Measurements from ENCODE around the gene ELAVL4.

The ELAVL4 gene

DNA sequence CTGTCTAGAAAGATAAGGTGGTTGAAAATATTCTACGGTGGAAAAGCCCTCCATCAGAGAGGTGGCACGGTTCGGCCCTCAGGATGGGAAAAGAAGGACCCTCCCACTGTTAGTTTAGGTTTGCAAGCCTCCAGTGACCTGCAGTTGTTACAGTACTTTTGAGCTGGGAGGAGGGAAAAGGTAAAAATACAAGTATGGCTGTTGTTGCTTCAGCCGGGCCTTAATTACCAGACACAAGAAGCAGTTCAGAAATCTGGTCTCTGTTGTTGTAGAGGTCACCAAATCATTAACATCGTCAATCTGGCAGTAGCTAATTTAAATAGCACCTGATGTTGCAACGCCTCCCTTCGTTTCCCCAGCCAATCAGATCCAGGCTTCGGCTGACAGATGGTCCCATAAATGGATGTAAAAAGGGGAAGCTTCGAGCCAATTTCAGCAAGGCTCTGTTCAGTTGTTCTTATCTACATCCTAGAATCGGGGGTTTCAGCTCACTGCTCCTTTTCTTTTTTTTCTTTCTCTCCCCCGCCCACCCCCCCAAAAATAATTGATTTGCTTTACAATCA is at the start of gene ELAVL4:
Gene ELAVL4, plus strand, starts transcription at position 424 of the 563 bp plus-strand sequence. CDS start 270 bp downstream, outside the sequence.
- DNase-seq (ENCODE audit: low read depth, low spot score) = no peak

DNA sequence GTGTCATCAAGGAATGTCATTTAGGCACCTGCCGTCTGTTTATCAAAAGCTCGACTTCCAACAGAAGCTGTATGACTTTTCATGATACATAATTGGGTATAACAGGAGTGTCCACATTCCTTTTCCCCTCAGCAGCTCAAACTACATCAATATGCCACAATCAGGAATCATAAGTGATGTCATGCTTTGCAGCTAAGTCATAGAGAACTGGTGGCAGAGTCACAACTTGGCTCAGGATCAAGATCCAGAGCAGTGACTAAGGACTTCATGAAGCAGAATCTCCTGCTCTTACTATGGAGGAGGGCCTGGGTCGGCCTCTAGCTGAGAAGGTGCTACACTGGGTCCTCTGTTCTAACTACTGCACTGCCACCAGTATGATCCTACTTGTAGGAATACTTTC is 48.4 kb upstream of the ELAVL4 start:
- DNase-seq (ENCODE audit: low read depth, low spot score) = no peak

DNA sequence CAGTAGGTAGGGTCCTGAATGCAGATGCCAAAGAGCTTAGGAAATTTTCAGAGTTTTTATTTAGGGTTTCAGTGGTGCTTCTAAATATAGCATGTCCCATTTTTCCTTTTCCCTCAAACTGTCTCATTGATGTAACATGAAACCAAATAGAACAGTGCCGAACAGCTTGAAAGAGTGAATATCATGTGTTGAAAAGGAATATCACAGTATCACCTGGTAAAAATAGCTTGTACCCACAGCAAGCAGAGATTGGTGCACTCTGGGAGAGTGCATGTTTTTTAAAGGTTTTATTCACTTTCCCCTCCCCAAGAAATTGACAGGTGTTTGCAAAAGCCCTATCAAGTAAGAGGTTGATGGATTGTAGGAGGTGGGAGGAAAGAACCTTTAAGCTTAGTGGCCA is 41.9 kb upstream of the ELAVL4 start:
- DNase-seq (ENCODE audit: low read depth, low spot score) = no peak

- DNase-seq (ENCODE audit: low read depth, low spot score) = no peak
Measured at GRCh38 chr1:50074931-50075330, 33.8 kb upstream of the ELAVL4 start.

GRCh38 chr1:50077273-50077672 is 31.4 kb upstream of the ELAVL4 start:
- DNase-seq (ENCODE audit: low read depth, low spot score) = no peak

DNA sequence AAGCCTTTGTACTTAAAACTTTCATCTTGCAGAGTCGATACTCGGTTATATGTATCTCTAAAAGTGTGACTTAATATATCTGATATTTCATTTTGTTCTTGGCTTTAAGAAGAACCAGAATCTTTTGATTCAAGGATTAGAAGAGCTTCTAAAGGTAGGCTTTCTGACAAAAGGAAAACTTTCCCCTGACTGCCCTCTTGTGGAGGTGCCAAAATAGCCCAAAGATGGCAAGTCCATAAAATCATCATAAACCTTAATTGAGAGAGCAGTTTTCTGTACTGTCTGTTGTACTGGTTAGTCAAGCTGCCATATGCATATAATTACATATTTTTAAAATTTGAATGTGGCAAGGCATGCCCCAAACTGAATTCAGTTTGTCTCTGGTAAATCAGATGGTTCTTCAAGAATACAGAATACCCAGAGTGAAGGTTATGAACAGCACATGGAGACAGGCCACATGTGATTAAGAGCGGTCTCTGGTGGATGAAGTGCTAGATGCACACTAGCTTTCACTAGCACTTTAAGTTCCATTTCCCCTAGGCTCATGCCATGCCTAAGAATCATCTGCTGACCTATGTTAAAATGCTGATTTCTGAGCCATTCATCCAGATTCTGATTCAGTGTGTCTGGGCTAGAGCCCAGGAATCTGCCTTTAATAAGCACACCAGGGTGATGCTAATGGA is 27.7 kb upstream of the ELAVL4 start:
- DNase-seq (ENCODE audit: low read depth, low spot score) = no peak

- no peak for DNase-seq (ENCODE audit: low read depth, low spot score)
Measured at GRCh38 chr1:50084389-50084788, 24.3 kb upstream of the ELAVL4 start.

GRCh38 chr1:50091068-50091467 is 17.7 kb upstream of the ELAVL4 start:
- no peak for DNase-seq (ENCODE audit: low read depth, low spot score)

- no peak for DNase-seq (ENCODE audit: low read depth, low spot score)
Measured at GRCh38 chr1:50095716-50096115, 13.0 kb upstream of the ELAVL4 start.

- no peak for DNase-seq (ENCODE audit: low read depth, low spot score)
Measured at GRCh38 chr1:50097021-50097679, 11.6 kb upstream of the ELAVL4 start.

GRCh38 chr1:50097791-50098190 is 10.9 kb upstream of the ELAVL4 start:
- DNase-seq (ENCODE audit: low read depth, low spot score) = no peak

DNA sequence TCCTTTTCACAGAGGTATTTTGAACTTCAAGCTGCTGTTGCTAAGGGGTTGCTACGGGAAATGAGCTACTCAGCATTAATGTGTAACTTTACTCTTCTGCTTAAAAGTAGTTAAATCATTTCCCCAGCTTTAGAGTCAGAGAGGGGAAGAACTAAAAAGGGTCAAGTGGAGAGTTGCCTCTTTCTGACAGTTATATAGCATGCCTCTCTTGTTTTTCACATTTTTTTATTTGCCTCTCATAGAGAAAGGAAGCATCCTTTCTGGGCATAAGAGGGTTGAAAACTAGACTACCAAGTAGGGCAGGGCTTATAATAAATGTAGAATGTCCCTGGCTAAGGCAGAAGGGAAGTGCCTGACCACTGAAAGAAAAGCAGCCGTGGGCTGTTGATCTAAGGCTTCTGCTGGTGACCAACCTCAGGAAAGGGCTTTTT is 10.1 kb upstream of the ELAVL4 start:
- DNase-seq (ENCODE audit: low read depth, low spot score) = no peak

DNA sequence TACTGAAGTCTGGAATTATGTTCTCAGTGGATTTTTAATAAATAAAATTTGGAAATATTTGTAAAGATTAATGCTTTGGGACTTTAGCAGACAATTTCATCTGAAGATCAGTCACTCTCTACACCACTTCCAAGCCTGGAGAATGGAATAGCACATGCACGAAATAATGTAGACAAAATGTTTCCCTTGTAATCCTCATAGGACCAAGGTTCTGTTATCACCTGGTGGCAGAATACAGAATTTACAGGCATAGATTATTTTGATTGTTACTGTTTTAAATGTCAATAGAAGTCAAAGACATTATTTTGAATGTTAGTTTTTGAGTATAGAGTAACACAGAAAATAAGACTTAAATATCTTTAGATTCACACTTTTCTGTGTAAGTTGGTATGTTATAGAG is 9.1 kb upstream of the ELAVL4 start:
- no peak for DNase-seq (ENCODE audit: low read depth, low spot score)

GRCh38 chr1:50103615-50104081 is 5.1 kb upstream of the ELAVL4 start:
- DNase-seq (ENCODE audit: low read depth, low spot score) = no peak

- no peak for DNase-seq (ENCODE audit: low read depth, low spot score)
Measured at GRCh38 chr1:50105433-50105832, 3.3 kb upstream of the ELAVL4 start.

DNA sequence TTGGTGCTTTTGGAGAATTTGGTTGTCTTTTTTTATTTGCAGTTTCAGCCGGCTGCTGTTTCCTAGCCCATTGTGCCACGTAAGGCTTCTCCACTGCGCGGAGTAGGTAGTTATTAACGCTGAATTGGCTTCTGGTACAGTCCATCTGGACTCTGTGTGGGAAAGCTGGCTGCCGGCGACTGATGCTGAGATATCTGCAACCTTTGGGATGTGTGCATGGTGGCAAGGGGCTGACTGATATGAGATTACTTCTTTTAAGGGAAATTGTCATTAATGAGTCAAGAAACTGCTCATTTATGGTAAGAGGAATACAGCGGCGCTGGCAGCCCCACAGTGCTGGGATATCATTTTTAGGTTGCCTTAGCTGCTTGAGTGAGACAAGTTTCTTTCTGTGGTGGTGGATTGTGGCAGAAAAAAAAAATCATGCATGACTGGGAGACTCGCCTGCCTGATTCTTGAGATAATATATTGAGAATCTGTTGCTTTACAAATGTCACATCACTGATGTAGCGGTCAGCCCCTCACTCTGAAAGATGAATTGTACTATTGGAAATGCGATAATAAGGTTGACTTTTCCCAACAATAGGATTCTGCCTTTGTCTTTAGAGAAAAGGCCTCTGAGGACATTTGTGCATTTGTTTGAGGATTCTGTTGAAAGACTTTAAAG is 2.5 kb upstream of the ELAVL4 start:
- DNase-seq (ENCODE audit: low read depth, low spot score) = no peak

- DNase-seq (ENCODE audit: low read depth, low spot score) = no peak
Measured at GRCh38 chr1:50109116-50109515, 396 bp downstream of the ELAVL4 start.

DNA sequence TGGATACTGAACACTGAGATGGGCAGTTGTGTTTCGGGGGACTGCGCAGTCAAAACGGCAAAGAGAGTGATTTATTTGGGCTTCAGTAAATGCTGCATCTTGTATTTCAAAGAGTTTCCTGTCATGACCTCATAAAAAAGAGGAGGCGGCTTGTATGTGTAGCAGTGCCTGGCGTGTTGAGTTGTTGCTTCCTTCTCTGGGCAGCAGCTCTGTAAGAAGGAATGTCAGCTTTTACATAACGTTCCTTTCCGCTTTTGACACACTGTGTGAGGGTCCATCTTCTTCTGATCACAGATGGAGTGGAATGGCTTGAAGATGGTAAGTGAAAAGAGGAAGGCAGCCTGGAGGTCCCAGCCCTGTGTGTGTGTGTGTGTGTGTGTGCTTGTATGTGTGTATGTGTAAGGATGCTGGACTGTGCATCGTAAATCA is 941 bp downstream of the ELAVL4 start:
- no peak for DNase-seq (ENCODE audit: low read depth, low spot score)

GRCh38 chr1:50110151-50110550 is 1.4 kb downstream of the ELAVL4 start:
- DNase-seq (ENCODE audit: low read depth, low spot score) = no peak

DNA sequence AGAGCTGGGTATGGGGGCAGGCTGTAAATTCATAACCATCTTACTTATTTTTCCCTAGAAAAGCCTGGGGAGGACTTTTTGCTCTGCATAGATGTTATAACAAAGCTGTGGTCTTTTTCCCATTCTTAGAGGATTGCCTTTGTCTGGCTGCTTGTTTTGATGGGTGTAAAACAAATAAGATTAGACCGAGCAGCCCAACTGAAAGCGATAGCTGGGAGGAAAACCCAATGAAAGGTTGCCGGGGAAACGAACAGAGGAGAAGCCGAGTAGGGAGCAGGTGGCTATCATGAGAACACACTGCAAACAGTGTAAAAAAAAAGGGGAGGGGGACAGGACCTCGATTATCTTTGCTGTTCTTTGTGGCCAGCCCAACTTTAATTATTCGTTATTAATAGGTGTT is 1.9 kb downstream of the ELAVL4 start:
- no peak for DNase-seq (ENCODE audit: low read depth, low spot score)

- no peak for DNase-seq (ENCODE audit: low read depth, low spot score)
Measured at GRCh38 chr1:50111503-50111902, 2.8 kb downstream of the ELAVL4 start.

- DNase-seq (ENCODE audit: low read depth, low spot score) = no peak
Measured at GRCh38 chr1:50112193-50112592, 3.5 kb downstream of the ELAVL4 start.
